Sciatic nerve (tissue), 2 donors: ENCODE results near the gene PLCH2. TPM values are rescaled to one million over a fixed set of nuclear protein-coding genes. Genes with fewer than 3 reads are reported as not detected.

ENCODE experiments used
- ATAC-seq: fragments of 200-7000 bp; cut with Tn5 transposase; one replicate; pipeline ENCODE4 v1.9.1; 2020; ENCODE audit warnings: mild to moderate bottlenecking, moderate library complexity
- DNase-seq: peaks from one replicate; pipeline ENCODE4 v3.0.0-alpha.2; 2020; ENCODE audit warnings: low spot score
- intact Hi-C: fragments of 100-400 bp; cut with DNase I; formaldehyde crosslinking; loops from one replicate; pipeline ENCODE4 v1.14.2; 2022
- total RNA-seq: library from RNA; stranded (reverse); fragmentation: NEBNext Ultra II Directional; extraction: Animal tissue kit (Norgen Biotek cat#: 25700); gene quantifications from one replicate; pipeline ENCODE4 v1.2.1, GENCODE V29; 2021
- donor health status: DM: no; HTN: no; CAD: no.
- donor health status: DM: no; HTN: no; CAD: no.

The PLCH2 gene
- total RNA-seq, 1 donor from 2014 or later = 1.1 TPM

GRCh38 chr1:2493218-2493617 is 17.1 kb downstream of the PLCH2 start:
- intact Hi-C loops = no loop called here
- DNase-seq = no peak
- no peak for ATAC-seq

GRCh38 chr1:2493691-2494322 is 17.7 kb downstream of the PLCH2 start:
- peak; percentile 42 for ATAC-seq
- intact Hi-C loops = no loop called here
- DNase-seq = no peak

- intact Hi-C loops = no loop called here
- DNase-seq = no peak
- peak; percentile 70 for ATAC-seq
These were observed 18.2 kb downstream of the PLCH2 start for GRCh38 chr1:2494323-2494693.

- intact Hi-C loops = no loop called here
- DNase-seq = no peak
- ATAC-seq = no peak
These were observed 18.9 kb downstream of the PLCH2 start for GRCh38 chr1:2495026-2495425.

- DNase-seq (no peak), ATAC-seq (no peak)
- intact Hi-C loops = no loop called here
These were observed 19.5 kb downstream of the PLCH2 start for GRCh38 chr1:2495546-2495945.

- ATAC-seq (no peak), DNase-seq (no peak)
- intact Hi-C loops = no loop called here
These were observed 20.1 kb downstream of the PLCH2 start for GRCh38 chr1:2496087-2496622.

GRCh38 chr1:2496746-2497145 is 20.7 kb downstream of the PLCH2 start:
- intact Hi-C loops = no loop called here
- DNase-seq (no peak), ATAC-seq (no peak)

GRCh38 chr1:2497891-2498290 is 21.8 kb downstream of the PLCH2 start:
- ATAC-seq (no peak), DNase-seq (no peak)
- intact Hi-C loops = no loop called here

GRCh38 chr1:2498648-2499047 is 22.6 kb downstream of the PLCH2 start:
- ATAC-seq = no peak
- intact Hi-C loops = no loop called here

GRCh38 chr1:2499260-2499659 is 23.2 kb downstream of the PLCH2 start:
- no peak for ATAC-seq
- DNase-seq = no peak
- intact Hi-C loops = no loop called here

More at GRCh38 chr1:2498648-2499047, 22.6 kb downstream of the PLCH2 start:
- no peak for DNase-seq

GRCh38 chr1:2499986-2500596 is 24.0 kb downstream of the PLCH2 start:
- ATAC-seq (no peak), DNase-seq (no peak)
- intact Hi-C loops = no loop called here

- intact Hi-C loops = no loop called here
- no peak for ATAC-seq
These were observed 25.1 kb downstream of the PLCH2 start for GRCh38 chr1:2501041-2501819.

GRCh38 chr1:2501820-2502119 is 25.7 kb downstream of the PLCH2 start:
- DNase-seq = no peak
- intact Hi-C loops = no loop called here
- no peak for ATAC-seq

More at GRCh38 chr1:2501041-2501819, 25.1 kb downstream of the PLCH2 start:
- DNase-seq = no peak

GRCh38 chr1:2502210-2502609 is 26.1 kb downstream of the PLCH2 start:
- intact Hi-C loops = no loop called here
- ATAC-seq = no peak
- no peak for DNase-seq

- ATAC-seq (no peak), DNase-seq (no peak)
- intact Hi-C loops = no loop called here
These were observed 26.8 kb downstream of the PLCH2 start for GRCh38 chr1:2502661-2503553.

- ATAC-seq = no peak
- intact Hi-C loops = no loop called here
- DNase-seq = no peak
These were observed 27.6 kb downstream of the PLCH2 start for GRCh38 chr1:2503554-2504224.

- DNase-seq = no peak
- no peak for ATAC-seq
- intact Hi-C loops = no loop called here
These were observed 28.3 kb downstream of the PLCH2 start for GRCh38 chr1:2504225-2504948.

- intact Hi-C loops = loop anchor here (5.0 kb wide), 1 partner anchor 83 kb away; no protein-coding TSS in a partner anchor
- DNase-seq (no peak), ATAC-seq (no peak)
These were observed 28.8 kb downstream of the PLCH2 start for GRCh38 chr1:2504949-2505272.
